IPS-11a (cell line): ENCODE results near the gene OR2G6.
"Not testable (repeated sequence)": the region's sequence is repeated elsewhere in the genome, so short reads cannot be mapped to it uniquely, and the experiment has no call there.

Experiments used
- H3K4me3 ChIP-seq: one replicate; pipeline ENCODE4 v1.5.1; 2013; ENCODE audit warnings: low read depth, low read length, control low read depth

The OR2G6 gene

DNA sequence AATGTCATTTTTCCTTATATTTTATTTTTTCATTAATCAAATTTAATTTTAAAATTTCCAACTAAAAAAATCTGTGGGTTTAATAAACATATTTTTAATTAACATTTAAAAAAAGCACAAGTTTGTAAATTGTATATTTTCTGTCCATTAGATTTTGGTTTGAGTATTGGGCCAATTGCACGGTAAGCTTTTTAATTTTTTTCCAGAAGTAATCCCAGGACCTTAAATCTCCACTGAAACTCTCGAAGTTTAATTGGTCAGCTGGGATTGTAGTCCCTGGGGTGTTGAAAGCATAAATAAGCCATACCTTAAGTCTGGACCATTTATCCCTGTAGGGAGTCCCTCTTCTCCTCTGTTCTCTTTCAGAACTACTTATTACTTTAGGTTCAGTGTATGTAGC, at the start of gene OR2G6:
TSS of gene OR2G6 (plus strand) at position 301 of the 400 bp plus-strand sequence. CDS start 13,574 bp downstream, outside the sequence.
- not testable (repeated sequence) for H3K4me3 ChIP-seq

GRCh38 chr1:248459117-248459516, 48.8 kb upstream of the OR2G6 start:
- not testable (repeated sequence) for H3K4me3 ChIP-seq

- no peak overlapping the region for H3K4me3 ChIP-seq
Measured at GRCh38 chr1:248471154-248471553, 36.7 kb upstream of the OR2G6 start.

DNA sequence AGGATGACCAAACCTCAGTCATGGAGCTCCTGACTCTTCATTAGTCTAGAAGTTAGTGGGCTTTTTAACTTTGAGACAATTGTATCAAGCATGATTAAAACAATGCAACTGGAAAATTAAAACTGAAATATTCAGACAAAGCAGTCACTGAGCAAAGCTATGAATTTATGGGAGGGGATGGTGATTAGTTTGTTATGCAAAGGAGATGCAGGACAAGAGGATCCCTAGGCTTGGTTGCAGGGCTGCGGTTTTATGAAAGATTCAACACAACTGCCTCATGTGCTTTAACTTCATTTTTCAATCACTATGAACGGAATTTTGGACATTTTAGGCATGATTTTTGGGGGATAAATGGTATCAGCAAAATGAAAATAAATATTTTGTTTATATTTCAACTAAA, 35.8 kb upstream of the OR2G6 start:
- not testable (repeated sequence) for H3K4me3 ChIP-seq

- not testable (repeated sequence) for H3K4me3 ChIP-seq
Measured at GRCh38 chr1:248473051-248473450, 34.8 kb upstream of the OR2G6 start, which contains the start of gene OR2T3. Gene OR2T3, plus strand, starts transcription at chr1:248473351. Its CDS starts 0 bp downstream, at chr1:248473351.

GRCh38 chr1:248475660-248476059, 32.2 kb upstream of the OR2G6 start:
- not testable (repeated sequence) for H3K4me3 ChIP-seq

- H3K4me3 ChIP-seq: not testable (repeated sequence)
Measured at GRCh38 chr1:248481686-248482579, 25.9 kb upstream of the OR2G6 start.

DNA sequence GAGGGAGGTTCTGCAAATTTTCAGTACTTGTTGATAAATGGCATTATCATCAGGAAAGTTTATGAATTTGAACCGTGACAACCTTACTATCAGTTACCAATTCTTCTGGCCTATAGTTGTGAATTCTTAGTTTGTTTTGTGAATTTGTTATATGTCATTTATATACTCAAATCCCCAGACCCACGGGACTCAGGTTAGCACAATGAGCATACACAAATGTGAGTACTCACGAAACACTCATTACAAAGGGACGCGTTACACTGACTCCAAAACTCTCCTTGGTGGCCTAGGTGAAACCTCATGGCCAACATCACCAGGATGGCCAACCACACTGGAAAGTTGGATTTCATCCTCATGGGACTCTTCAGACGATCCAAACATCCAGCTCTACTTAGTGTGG, 19.6 kb upstream of the OR2G6 start, which contains the start of gene OR2T5:
TSS of gene OR2T5 (plus strand) at position 301 of the 400 bp plus-strand sequence. CDS start at position 301, 0 bp downstream.
- not testable (repeated sequence) for H3K4me3 ChIP-seq

- H3K4me3 ChIP-seq: not testable (repeated sequence)
Measured at GRCh38 chr1:248496661-248497060, 11.2 kb upstream of the OR2G6 start.

DNA sequence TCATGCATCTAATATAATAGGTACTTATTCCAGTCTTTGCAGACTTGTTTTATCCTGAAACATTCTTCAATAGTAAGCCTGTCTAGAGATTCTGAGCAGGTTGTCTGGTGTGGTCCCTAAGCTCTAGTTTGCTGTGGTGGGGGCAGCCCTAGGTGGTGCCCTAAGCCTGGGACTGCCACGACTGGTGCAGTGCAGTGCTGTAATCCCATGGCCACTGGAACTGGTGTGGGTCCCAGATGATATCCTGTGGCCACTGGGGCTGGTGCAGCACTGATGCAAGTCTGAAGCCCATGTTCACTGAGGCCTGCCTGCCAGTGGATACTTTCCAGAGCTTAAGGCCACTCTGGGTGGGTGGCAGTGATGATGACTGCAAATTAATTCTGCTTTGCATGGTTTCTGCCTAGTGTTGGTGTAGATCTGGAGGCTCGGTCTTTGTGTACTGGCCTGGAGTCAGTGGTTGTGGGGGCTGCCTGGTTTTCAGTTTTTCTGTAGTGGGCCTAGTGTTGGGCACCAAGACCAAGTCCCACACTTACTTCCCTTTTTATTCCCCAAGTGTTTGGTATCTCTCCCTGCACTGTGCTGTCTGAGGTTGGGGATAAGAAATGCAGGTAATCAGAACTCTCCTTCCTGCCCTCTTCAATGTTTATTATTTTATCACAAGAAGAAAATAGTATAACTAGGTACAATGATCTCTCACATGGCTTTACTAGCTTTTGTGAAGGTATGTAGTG, 7.4 kb upstream of the OR2G6 start:
- not testable (repeated sequence) for H3K4me3 ChIP-seq

- not testable (repeated sequence) for H3K4me3 ChIP-seq
Measured at GRCh38 chr1:248510217-248510616, 2.3 kb downstream of the OR2G6 start.

DNA sequence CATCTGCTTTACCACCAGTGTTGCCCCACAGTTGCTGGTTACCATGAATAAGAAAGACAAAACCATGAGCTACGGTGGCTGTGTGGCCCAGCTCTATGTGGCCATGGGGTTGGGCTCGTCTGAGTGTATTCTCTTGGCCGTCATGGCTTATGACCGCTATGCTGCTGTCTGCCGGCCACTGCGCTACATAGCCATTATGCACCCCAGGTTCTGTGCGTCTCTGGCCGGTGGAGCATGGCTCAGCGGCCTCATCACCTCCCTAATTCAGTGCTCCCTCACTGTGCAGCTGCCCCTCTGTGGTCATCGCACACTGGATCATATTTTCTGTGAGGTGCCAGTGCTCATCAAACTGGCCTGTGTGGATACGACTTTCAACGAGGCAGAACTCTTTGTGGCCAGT, 14.0 kb downstream of the OR2G6 start:
- H3K4me3 ChIP-seq: no peak overlapping the region

- H3K4me3 ChIP-seq: not testable (repeated sequence)
Measured at GRCh38 chr1:248537449-248537848, 29.6 kb downstream of the OR2G6 start.

GRCh38 chr1:248547383-248547782, 39.5 kb downstream of the OR2G6 start:
- not testable (repeated sequence) for H3K4me3 ChIP-seq

GRCh38 chr1:248551027-248551426, 43.2 kb downstream of the OR2G6 start:
- not testable (repeated sequence) for H3K4me3 ChIP-seq

DNA sequence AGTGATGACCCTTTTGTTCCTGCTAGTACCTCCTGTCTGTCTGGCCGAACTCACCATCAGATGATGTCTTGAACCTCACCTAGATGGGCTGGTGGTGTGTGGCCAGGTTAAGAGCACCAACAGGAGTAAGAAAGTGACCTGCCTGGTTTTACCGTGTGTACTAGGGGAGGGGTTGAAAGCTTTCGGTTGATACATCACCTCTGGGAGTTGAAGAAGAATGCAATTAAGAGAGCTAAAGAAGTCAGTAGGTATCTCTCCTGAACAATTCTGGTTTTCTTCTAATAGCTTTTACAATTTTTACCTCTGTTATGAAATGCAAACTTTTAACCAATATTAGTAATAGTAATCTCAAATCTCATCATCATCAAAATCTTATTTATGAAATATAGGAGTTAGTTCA, 54.8 kb downstream of the OR2G6 start, which contains the start of gene OR2T29:
TSS of gene OR2T29 (minus strand) at position 101 of the 400 bp plus-strand sequence. CDS start 3,281 bp downstream, outside the sequence.
- H3K4me3 ChIP-seq: not testable (repeated sequence)

DNA sequence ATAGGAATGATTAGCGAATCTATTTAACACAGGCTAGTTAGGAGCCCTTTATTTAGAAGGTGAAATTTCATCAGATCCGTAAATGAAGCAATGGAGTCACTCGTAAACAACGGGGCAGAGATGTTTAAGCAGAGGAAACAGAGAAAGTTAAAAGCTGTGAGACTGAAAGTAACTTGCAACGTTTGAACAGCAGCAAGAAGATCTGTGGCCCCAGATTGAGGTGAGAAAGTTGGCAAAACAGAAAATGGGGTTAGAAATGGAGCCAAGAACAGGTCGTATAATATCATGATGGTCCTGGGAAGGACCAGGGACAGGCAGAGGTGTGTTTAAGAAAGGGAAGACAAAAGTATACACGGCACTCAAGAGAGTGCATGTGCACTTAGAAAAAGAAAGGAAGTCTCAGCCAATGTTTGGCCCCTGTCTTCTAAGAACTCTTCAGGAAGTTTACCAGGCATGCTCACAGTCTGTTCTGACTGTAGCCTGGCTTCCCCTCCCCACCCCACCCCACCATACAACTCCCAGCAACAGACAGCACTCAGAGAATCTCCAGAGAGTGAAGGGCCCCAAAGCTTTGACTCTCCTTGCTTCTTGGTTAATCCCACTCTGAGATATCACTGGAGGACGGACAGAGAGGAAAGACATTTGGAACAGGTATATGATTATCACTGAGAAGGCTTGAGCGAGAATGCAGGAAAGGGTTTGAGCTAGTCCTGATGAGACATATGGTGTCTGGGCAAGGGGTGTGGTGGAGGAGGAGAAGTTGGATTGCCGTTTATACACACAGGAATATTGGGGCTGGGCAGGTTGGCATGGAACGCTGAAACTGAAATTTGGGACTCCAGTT, 57.9 kb downstream of the OR2G6 start:
- H3K4me3 ChIP-seq: not testable (repeated sequence)

GRCh38 chr1:248569049-248569448, 61.2 kb downstream of the OR2G6 start:
- not testable (repeated sequence) for H3K4me3 ChIP-seq

DNA sequence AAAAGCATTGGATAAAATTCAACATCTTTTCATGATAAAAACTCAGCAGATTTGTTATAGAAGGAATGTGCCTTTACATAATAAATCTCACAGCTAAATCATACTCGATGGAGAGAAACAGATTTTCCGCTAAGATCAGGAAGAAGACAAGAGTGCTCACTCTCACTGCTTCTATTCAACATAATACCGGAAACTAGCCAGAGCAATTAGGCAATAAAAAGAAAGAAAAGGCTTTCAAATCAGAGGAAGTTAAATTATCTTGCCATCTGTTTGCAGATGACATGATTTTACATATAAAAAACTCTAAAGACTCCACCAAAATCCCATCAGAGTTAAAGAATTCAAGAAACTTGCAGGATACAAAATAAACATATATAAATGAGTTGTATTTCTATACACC, 62.9 kb downstream of the OR2G6 start:
- H3K4me3 ChIP-seq: not testable (repeated sequence)

- not testable (repeated sequence) for H3K4me3 ChIP-seq
Measured at GRCh38 chr1:248572049-248572448, 64.2 kb downstream of the OR2G6 start.

- H3K4me3 ChIP-seq: not testable (repeated sequence)
Measured at GRCh38 chr1:248573856-248574255, 66.0 kb downstream of the OR2G6 start.
